GM19240 (cell line): ENCODE results near the gene TNPO1.
"Not testable (repeated sequence)": the region's sequence is repeated elsewhere in the genome, so short reads cannot be mapped to it uniquely, and the experiment has no call there.

ENCODE experiments used
- DNase-seq: peaks from one replicate; pipeline ENCODE4 v3.0.0; 2011; ENCODE audit warnings: low spot score; ENCODE audit not compliant: insufficient read length

Gene TNPO1

GRCh38 chr5:72925336-72926010 is 109.0 kb downstream of the TNPO1 start:
- DNase-seq: no peak

- DNase-seq: not testable (repeated sequence)
Measured at GRCh38 chr5:72932686-72933085, 116.2 kb downstream of the TNPO1 start.

- not testable (repeated sequence) for DNase-seq
Measured at GRCh38 chr5:72934953-72935725, 118.7 kb downstream of the TNPO1 start.

GRCh38 chr5:72936893-72937292 is 120.4 kb downstream of the TNPO1 start:
- DNase-seq: no peak

GRCh38 chr5:72937517-72938061 is 121.1 kb downstream of the TNPO1 start:
- no peak for DNase-seq

GRCh38 chr5:72938206-72938605 is 121.7 kb downstream of the TNPO1 start:
- no peak for DNase-seq

GRCh38 chr5:72940082-72940481 is 123.6 kb downstream of the TNPO1 start:
- no peak for DNase-seq

GRCh38 chr5:72943307-72943706 is 126.8 kb downstream of the TNPO1 start:
- no peak for DNase-seq

GRCh38 chr5:72947498-72947897 is 131.0 kb downstream of the TNPO1 start:
- DNase-seq: no peak

- no peak for DNase-seq
Measured at GRCh38 chr5:72949481-72949880, 133.0 kb downstream of the TNPO1 start.

GRCh38 chr5:72951671-72952468 is 135.4 kb downstream of the TNPO1 start:
- no peak for DNase-seq

- DNase-seq: no peak
Measured at GRCh38 chr5:72954389-72954788, 137.9 kb downstream of the TNPO1 start.

GRCh38 chr5:72955143-72955767 is 138.8 kb downstream of the TNPO1 start:
- DNase-seq: peak; percentile 6

GRCh38 chr5:72955768-72956323 is 139.4 kb downstream of the TNPO1 start, which contains the start of gene FCHO2:
FCHO2 (plus strand) TSS chr5:72956041; CDS start chr5:72956097, 56 bp downstream.
- DNase-seq: peak; percentile 86

GRCh38 chr5:72956324-72957140 is 140.1 kb downstream of the TNPO1 start:
- no peak for DNase-seq

GRCh38 chr5:72957337-72957736 is 140.9 kb downstream of the TNPO1 start:
- DNase-seq: no peak

- no peak for DNase-seq
Measured at GRCh38 chr5:72959257-72959656, 142.8 kb downstream of the TNPO1 start.
